Neuronal stem cell (in vitro differentiated cells): ENCODE results near the gene PWP2.

Experiments used
- DNase-seq: peaks from one replicate; pipeline ENCODE4 v3.0.0-alpha.2; 2013; ENCODE audit warnings: low spot score
- H2AFZ ChIP-seq: one replicate; pipeline ENCODE4 v1.6.1; 2013; ENCODE audit warnings: mild to moderate bottlenecking, low read length, inconsistent platforms
- H2AK5ac ChIP-seq: 2 replicates; pipeline ENCODE4 v1.6.1; 2013; ENCODE audit warnings: low read depth, mild to moderate bottlenecking, inconsistent platforms, low read length, moderate library complexity, mixed read lengths
- H2BK120ac ChIP-seq: 2 replicates; pipeline ENCODE4 v1.6.1; 2013; ENCODE audit warnings: low read depth, mild to moderate bottlenecking, inconsistent platforms, low read length, moderate library complexity, mixed read lengths
- H2BK12ac ChIP-seq: one replicate; pipeline ENCODE4 v1.6.1; 2013; ENCODE audit warnings: low read length, inconsistent platforms
- H2BK15ac ChIP-seq: 2 replicates; pipeline ENCODE4 v1.6.1; 2013; ENCODE audit warnings: mild to moderate bottlenecking, low read length, inconsistent platforms, mixed read lengths
- H2BK5ac ChIP-seq: one replicate; pipeline ENCODE4 v1.6.1; 2013; ENCODE audit warnings: inconsistent platforms, mild to moderate bottlenecking, low read length, moderate library complexity
- H3K14ac ChIP-seq: one replicate; pipeline ENCODE4 v1.6.1; 2013; ENCODE audit warnings: low read length, inconsistent platforms
- H3K18ac ChIP-seq: 2 replicates; pipeline ENCODE4 v1.6.1; 2013; ENCODE audit warnings: low read length, inconsistent platforms
- H3K23ac ChIP-seq: 2 replicates; pipeline ENCODE4 v1.6.1; 2013; ENCODE audit warnings: low read depth, mild to moderate bottlenecking, mixed read lengths, low read length, inconsistent platforms; ENCODE audit not compliant: poor library complexity
- H3K27ac ChIP-seq: replicated peaks from 3 replicates; pipeline ENCODE4 v1.5.1; 2013; ENCODE audit warnings: low read length, inconsistent platforms
- H3K27me3 ChIP-seq, 3 experiments: 2 replicates each; pipeline ENCODE4 v1.6.1; 2013; ENCODE audit warnings: low read length in 3 of 3, mild to moderate bottlenecking in 2 of 3, inconsistent platforms in 1 of 3, low read depth in 1 of 3, mixed read lengths in 1 of 3, moderate library complexity in 1 of 3; ENCODE audit not compliant: control insufficient read depth in 3 of 3, insufficient read depth in 3 of 3
- H3K36me3 ChIP-seq, 2 donors: replicated peaks in 1 of 2; 2 replicates each; pipeline ENCODE4 v1.6.1; 2013; ENCODE audit warnings: low read length in 2 of 2; ENCODE audit not compliant: control insufficient read depth in 2 of 2, insufficient read depth in 2 of 2
- H3K4ac ChIP-seq: 2 replicates; pipeline ENCODE4 v1.6.1; 2013; ENCODE audit warnings: inconsistent platforms, mild to moderate bottlenecking, low read length, moderate library complexity
- H3K4me1 ChIP-seq, 2 donors: 1 replicate in 1 of 2; 2 replicates in 1 of 2; pipeline ENCODE4 v1.6.1; 2013; ENCODE audit warnings: low read length in 2 of 2, low read depth in 1 of 2; ENCODE audit not compliant: control insufficient read depth in 2 of 2, insufficient read depth in 1 of 2
- H3K4me2 ChIP-seq: one replicate; pipeline ENCODE4 v1.6.1; 2013; ENCODE audit warnings: mild to moderate bottlenecking, low read length, inconsistent platforms; ENCODE audit not compliant: insufficient read depth, poor library complexity, severe bottlenecking
- H3K4me3 ChIP-seq, 2 donors: 2 replicates each; pipeline ENCODE4 v1.5.1; 2013; ENCODE audit warnings: low read length in 2 of 2, mild to moderate bottlenecking in 2 of 2, inconsistent platforms in 1 of 2, moderate library complexity in 1 of 2
- H3K79me1 ChIP-seq: one replicate; pipeline ENCODE4 v1.6.1; 2013; ENCODE audit warnings: low read depth, mild to moderate bottlenecking, inconsistent platforms, low read length, moderate library complexity
- H3K9ac ChIP-seq: one replicate; pipeline ENCODE4 v1.6.1; 2013; ENCODE audit warnings: mild to moderate bottlenecking, low read depth, low read length, inconsistent platforms; ENCODE audit not compliant: poor library complexity
- H3K9me3 ChIP-seq, 2 donors: replicated peaks in 1 of 2; 2 replicates each; pipeline versions ENCODE3 to v1.6.1; 2013; ENCODE audit warnings: low read length in 2 of 2, mild to moderate bottlenecking in 2 of 2, inconsistent platforms in 1 of 2, low read depth in 1 of 2, mixed read lengths in 1 of 2, moderate library complexity in 1 of 2; ENCODE audit not compliant: control insufficient read depth in 2 of 2, insufficient read depth in 1 of 2
- H4K8ac ChIP-seq: one replicate; pipeline ENCODE4 v1.6.1; 2013; ENCODE audit warnings: low read depth, mild to moderate bottlenecking, inconsistent platforms, low read length, moderate library complexity
- H4K91ac ChIP-seq: one replicate; pipeline ENCODE4 v1.6.1; 2013; ENCODE audit warnings: low read length, low read depth, mild to moderate bottlenecking, inconsistent platforms; ENCODE audit not compliant: poor library complexity
- WGBS, 2 donors: extraction: QIAGEN DNeasy Blood & Tissue Kit; methylation state at CpG; one replicate each; pipeline ENCODE4 v1.1.7; 2013; ENCODE audit warnings: missing lambda C conversion rate in 2 of 2, mixed read lengths in 1 of 2; ENCODE audit not compliant: insufficient read length in 2 of 2, insufficient replicate concordance in 1 of 2; ENCODE audit errors: extremely low coverage in 2 of 2; 5-methylcytosine and 5-hydroxymethylcytosine counted together

The PWP2 gene

DNA sequence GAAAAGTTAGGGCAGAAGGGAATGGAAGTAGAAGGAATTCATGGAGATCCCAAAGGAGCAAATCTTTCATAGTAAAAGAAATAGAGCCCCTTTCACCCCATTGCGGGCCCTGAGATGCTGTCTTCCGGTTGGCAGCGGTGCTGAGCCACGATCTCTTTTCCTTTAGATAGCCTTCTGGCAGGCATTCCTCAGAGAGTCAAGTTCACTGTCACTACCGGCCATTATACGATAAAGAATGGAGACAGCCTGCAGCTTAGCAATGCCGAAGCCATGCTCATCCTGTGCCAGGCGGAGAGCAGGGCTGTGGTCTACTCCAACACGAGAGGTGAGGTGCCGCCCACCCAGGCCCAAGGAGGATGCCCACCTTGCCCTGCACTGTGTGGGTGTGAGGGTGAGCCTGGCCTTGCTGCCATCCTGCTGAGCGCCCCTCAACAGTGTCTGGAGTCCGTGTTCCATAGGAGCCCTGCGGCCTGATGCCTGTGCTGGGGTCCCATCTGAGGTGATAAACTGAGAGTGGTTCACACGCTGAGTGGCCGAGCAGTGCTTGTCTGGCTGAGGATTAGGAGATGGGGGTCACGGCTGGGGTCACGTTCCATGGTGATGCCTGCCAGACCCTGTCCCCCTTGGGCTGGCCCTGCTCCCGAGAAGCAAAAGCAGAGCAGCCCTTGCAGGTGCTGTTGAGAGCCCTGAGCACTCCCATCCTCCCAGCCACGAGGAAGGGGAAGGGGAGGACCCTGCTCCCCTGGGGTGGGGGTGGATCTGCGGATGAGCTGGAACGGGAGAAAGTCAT is 20.4 kb upstream of the PWP2 start:
- Histone ChIP-seq H2BK120ac (no peak overlapping the region), H2BK5ac (no peak overlapping the region), H3K23ac (peak overlapping the region; percentile 27), H3K27me3 (no peaks in the 10 kb centered on the region), H2BK15ac (no peak overlapping the region), H3K36me3 (peaks cover 49 to 96% of the 10 kb centered on the region in 2 donors), H3K9me3 (no peaks in the 10 kb centered on the region), H3K9ac (peak overlapping the region; percentile 15), H3K4me3 (peak overlapping the region in 1 of 2 donors; percentile 41), H3K4ac (no peak overlapping the region), H3K27ac (no peak overlapping the region), H4K91ac (no peak overlapping the region), H3K14ac (no peak overlapping the region), H4K8ac (no peak overlapping the region), H3K18ac (no peak overlapping the region), H3K79me1 (peaks cover 8% of the 10 kb centered on the region), H2BK12ac (no peak overlapping the region), H2AFZ (no peak overlapping the region), H2AK5ac (no peak overlapping the region), H3K4me2 (no peak overlapping the region), H3K4me1 (no peaks in the 10 kb centered on the region)
- no CpG with 5 or more reads among the region's 21 CpGs for WGBS, 2 donors
- DNase-seq, result no peak

DNA sequence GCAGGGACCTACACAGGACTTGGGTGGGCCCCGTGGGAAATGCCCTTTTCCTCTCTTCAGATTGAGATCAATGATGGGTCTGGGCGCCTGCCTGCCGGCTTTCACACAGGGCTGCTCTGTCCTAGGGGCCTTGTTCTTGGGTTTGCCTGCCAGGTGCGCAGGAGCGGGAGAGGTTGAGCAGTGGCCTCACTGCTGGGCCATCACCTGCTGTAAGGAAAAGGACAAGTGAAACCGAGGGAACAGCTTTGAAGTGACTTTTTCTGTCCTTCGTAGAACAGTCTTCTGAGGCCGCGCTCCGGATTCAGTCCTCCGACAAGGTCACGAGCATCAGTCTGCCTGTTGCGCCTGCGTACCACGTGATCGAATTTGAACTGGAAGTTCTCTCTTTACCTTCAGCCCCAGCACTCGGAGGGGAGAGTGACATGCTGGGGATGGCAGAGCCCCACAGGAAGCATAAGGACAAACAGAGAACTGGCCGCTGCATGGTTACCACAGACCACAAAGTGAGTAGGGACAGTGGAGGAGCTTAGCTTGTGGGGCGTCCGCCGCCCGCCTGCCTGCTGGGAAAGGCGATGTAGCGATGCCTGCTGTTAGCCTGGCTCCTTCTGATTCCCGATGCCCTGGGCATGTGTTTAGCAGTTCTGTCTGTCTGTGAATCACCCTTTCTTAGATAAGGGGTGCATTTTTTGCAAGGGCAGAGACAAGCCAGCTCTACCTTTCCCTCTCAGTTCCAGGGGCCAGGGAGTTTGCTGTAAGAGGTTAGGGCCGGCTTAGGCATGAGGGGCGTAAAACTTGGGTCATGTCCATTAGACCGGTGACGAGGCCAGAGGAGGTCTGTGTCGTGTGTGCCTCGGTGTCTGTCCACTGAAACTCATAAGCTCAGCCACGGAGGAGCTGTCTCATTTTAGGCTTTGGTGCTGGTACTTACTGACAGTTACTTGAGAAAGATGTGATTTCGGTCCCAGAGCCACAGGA is 19.5 kb upstream of the PWP2 start:
- Histone ChIP-seq H3K4me1 (no peaks in the 10 kb centered on the region), H2BK15ac (no peak overlapping the region), H4K91ac (no peak overlapping the region), H3K4me2 (no peak overlapping the region), H3K9ac (no peak overlapping the region), H3K79me1 (peaks cover 7% of the 10 kb centered on the region), H3K27me3 (no peaks in the 10 kb centered on the region), H3K4me3 (no peak overlapping the region), H3K4ac (no peak overlapping the region), H2BK120ac (no peak overlapping the region), H3K14ac (no peak overlapping the region), H2BK5ac (no peak overlapping the region), H3K27ac (no peak overlapping the region), H2AFZ (no peak overlapping the region), H3K18ac (no peak overlapping the region), H3K9me3 (no peaks in the 10 kb centered on the region), H3K23ac (peak overlapping the region; percentile 26), H2BK12ac (no peak overlapping the region), H4K8ac (no peak overlapping the region), H2AK5ac (no peak overlapping the region), H3K36me3 (peaks cover 50 to 94% of the 10 kb centered on the region in 2 donors)
- no CpG with 5 or more reads among the region's 33 CpGs for WGBS, 2 donors
- DNase-seq, result no peak

DNA sequence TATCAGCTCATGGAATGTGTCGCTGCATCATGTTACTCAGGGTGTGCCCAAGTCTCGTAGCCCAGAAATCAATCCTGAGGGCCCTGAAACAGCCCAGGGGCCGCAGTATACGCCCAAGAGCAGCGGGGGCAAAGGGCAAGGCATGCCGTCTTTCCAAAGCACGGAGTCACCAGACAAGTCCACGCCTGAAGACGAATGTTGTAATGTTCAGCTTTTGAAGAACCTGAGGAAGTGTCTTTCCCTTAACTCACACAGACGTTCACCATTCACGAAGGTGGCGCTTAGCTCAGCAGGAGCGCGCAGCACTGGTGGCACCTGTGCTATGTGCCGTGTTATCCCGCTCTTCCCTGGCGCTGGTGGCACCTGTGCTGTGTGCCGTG is 18.8 kb upstream of the PWP2 start:
- no peak overlapping the region for H3K4me3 ChIP-seq
- no peak overlapping the region for H2BK120ac ChIP-seq
- no peaks in the 10 kb centered on the region for H3K9me3 ChIP-seq
- H3K27me3 ChIP-seq, result no peaks in the 10 kb centered on the region
- no peak for DNase-seq
- peak overlapping the region; percentile 95 for H3K14ac ChIP-seq
- H3K18ac ChIP-seq, result no peak overlapping the region
- H3K4me2 ChIP-seq, result no peak overlapping the region
- H3K36me3 ChIP-seq, result peaks cover 48 to 93% of the 10 kb centered on the region in 2 donors
- no peak overlapping the region for H2BK12ac ChIP-seq
- peaks cover 5% of the 10 kb centered on the region for H3K79me1 ChIP-seq
- no peaks in the 10 kb centered on the region for H3K4me1 ChIP-seq
- H4K91ac ChIP-seq, result no peak overlapping the region
- no peak overlapping the region for H3K23ac ChIP-seq
- no peak overlapping the region for H2AK5ac ChIP-seq
- peak overlapping the region; percentile 63 for H3K9ac ChIP-seq
- no peak overlapping the region for H3K4ac ChIP-seq
- H4K8ac ChIP-seq, result no peak overlapping the region
- no peak overlapping the region for H2BK15ac ChIP-seq
- no CpG with 5 or more reads among the region's 18 CpGs for WGBS, 2 donors
- no peak overlapping the region for H3K27ac ChIP-seq
- no peak overlapping the region for H2AFZ ChIP-seq
- no peak overlapping the region for H2BK5ac ChIP-seq
